SU-DHL-6 (cell line): ENCODE measurements around the gene MYO7B.

Experiments used
- EZH2phosphoT487 ChIP-seq: fragments of 200-600 bp; sonication (generic), shearing (Covaris generic); conservative IDR thresholded peaks from 2 replicates; pipeline ENCODE4 v1.6.1; 2018; ENCODE audit warnings: mild to moderate bottlenecking, antibody characterized with exemption, low read length, moderate library complexity, mixed read lengths
- TF ChIP-seq, protein P1 (sequence below): fragments of 200-600 bp; sonication (generic); IDR thresholded peaks from one replicate; pipeline ENCODE4 v1.5.1; 2017; ENCODE audit warnings: antibody characterized with exemption, mild to moderate bottlenecking, low read length, moderate library complexity; ENCODE audit not compliant: insufficient read depth, poor library complexity, severe bottlenecking

GRCh38 chr2:127589358-127589757 is 53.9 kb downstream of the MYO7B start:
- TF ChIP-seq, protein P1, sequence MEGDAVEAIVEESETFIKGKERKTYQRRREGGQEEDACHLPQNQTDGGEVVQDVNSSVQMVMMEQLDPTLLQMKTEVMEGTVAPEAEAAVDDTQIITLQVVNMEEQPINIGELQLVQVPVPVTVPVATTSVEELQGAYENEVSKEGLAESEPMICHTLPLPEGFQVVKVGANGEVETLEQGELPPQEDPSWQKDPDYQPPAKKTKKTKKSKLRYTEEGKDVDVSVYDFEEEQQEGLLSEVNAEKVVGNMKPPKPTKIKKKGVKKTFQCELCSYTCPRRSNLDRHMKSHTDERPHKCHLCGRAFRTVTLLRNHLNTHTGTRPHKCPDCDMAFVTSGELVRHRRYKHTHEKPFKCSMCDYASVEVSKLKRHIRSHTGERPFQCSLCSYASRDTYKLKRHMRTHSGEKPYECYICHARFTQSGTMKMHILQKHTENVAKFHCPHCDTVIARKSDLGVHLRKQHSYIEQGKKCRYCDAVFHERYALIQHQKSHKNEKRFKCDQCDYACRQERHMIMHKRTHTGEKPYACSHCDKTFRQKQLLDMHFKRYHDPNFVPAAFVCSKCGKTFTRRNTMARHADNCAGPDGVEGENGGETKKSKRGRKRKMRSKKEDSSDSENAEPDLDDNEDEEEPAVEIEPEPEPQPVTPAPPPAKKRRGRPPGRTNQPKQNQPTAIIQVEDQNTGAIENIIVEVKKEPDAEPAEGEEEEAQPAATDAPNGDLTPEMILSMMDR = no peak
- TF ChIP-seq EZH2phosphoT487 = no peak
